GM21723 (cell line): ENCODE results near the gene WFIKKN1.
"Not testable (repeated sequence)": the region's sequence is repeated elsewhere in the genome, so short reads cannot be mapped to it uniquely, and the experiment has no call there.

Source experiments
- ATAC-seq: cut with Tn5 transposase; IDR thresholded peaks from one replicate; pipeline ENCODE4 v1.9.1; 2021; ENCODE audit warnings: mild to moderate bottlenecking, moderate library complexity; ENCODE audit not compliant: unreplicated experiment

The WFIKKN1 gene

GRCh38 chr16:595094-595528 is 35.7 kb upstream of the WFIKKN1 start:
- ATAC-seq = no peak

- no peak for ATAC-seq
These were observed 34.6 kb upstream of the WFIKKN1 start for GRCh38 chr16:595942-596735.

DNA sequence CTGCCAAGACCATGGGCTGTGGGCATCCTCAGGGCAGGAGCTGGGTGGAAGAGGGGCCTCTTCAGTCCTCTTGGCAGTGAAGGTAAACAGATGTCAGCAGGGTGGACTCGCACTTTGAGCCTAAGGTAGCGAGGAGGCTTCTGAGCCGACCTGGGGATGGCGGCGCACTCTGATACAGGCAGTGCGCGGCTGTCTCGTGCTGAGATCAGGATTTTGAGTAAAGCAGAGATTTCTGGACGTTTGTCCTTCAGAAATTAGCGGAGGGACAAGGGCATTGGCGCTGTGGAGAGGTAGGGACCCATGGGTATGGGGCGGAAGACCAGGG is 34.1 kb upstream of the WFIKKN1 start:
- ATAC-seq = no peak

- not testable (repeated sequence) for ATAC-seq
These were observed 33.1 kb upstream of the WFIKKN1 start for GRCh38 chr16:597655-598054.

GRCh38 chr16:598823-599739 is 31.7 kb upstream of the WFIKKN1 start:
- no peak for ATAC-seq

GRCh38 chr16:600781-601180 is 30.0 kb upstream of the WFIKKN1 start:
- no peak for ATAC-seq

- ATAC-seq = no peak
These were observed 26.9 kb upstream of the WFIKKN1 start for GRCh38 chr16:603933-604332.

DNA sequence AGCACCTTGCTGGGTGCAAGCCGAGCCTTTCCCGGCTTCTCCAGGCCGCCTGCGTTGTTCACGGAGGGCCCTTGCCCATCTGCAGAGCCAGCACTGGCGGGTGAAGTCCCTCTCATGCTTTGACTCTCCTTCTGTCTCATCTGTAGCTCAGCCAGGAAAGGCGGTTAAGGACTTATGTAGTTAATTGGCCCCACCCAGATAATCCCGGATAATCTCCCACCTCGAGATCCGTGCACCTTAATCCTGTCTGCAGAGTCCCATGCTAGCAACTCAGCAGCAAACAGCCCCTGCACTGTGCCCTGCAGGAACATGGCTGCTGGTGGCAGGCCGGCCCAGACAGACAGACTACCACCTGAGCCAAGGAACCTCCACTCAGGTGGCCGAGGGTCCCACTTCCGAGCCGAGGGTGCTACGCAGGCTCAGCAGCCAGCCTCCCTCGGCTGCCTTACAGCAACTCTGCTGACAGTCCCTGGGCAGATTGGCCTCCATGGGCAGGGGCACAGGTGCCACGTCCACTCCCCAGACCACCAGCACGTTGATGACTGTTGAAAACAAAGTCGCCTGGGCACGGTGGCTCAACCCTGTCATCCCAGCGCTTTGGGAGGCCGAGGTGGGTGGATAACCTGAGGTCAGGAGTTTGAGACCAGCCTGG is 24.0 kb upstream of the WFIKKN1 start:
- no peak for ATAC-seq

DNA sequence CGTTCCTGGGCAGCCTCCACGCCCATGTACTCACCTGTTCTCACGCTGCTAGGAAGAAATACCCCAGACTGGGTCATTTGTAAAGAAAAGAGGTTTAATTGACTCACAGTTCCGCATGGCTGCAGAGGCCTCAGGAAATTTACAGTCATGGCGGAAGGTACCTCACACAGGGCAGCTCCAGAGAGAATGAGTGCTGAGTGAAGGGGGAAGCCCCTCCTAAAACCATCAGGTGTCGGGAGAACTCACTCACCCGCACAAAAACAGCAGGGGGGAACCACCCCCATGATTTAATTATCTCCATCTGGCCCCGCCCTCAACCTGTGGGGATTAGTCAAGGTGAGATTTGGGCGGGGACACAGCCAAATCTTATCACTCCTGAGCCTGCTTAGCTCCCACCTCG is 22.8 kb upstream of the WFIKKN1 start:
- ATAC-seq = no peak

DNA sequence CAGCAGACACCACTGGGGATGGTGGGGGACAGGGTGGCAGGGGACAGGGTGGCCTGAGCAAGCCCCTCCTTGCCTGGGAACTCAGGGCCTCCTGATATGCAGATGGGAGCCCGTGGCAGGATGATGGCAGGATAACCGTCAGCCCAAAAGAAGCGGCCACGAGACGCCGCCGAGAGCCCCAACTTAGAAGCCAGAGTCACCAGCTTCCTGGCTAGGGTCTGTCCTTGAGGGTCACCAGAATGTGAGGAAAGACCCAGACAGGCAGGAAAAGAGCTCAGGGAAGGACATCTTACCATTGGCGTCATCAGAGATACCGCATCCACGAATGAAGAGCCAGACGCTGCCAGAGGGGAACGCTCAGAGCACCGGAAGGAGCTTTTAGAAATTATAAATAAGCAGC is 21.5 kb upstream of the WFIKKN1 start:
- ATAC-seq = no peak

DNA sequence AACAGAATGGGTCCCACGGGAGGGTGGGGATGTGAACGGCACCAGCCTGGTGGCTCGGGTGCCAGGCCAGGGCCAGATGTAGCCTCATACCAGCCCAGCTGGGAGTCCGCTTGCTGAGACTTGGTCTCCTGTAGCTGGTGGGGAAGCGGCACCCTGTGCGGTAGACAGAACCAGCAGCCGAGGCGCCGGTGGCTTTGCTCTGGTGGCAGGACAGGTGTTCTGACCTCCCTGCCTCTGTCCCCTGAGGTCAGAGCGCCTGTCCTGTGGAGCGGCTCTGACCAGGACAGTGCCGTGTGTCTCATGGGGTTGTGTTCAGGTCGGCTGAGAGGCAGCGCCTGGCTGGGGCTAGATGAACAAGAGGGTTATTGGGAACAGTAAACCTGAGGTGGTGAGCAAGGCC is 20.8 kb upstream of the WFIKKN1 start:
- no peak for ATAC-seq

- no peak for ATAC-seq
These were observed 20.0 kb upstream of the WFIKKN1 start for GRCh38 chr16:610513-611381.

GRCh38 chr16:615122-615521 is 15.7 kb upstream of the WFIKKN1 start:
- ATAC-seq = no peak

GRCh38 chr16:616733-617586 is 13.8 kb upstream of the WFIKKN1 start:
- no peak for ATAC-seq

DNA sequence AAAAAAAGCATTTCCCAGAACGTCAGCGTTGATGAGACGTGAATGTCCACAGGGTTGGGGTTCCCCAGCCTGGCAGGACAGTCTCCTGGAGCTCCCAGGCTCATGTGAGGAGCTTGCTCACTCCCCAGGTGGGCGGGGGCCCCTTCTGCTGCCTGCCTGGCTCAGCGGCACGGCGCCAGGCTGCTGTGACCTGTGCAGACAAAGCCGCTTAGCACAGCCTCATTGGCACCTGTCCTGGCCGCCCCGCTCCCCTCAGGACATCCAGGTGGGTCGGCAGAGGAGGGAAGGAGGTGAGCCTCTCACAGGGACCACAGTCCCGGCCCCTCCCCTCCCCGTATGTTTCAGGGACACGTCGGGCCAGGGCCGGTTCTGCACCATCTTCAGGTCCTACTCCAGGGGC is 12.9 kb upstream of the WFIKKN1 start:
- no peak for ATAC-seq

- no peak for ATAC-seq
These were observed 11.2 kb upstream of the WFIKKN1 start for GRCh38 chr16:619476-620100.

- no peak for ATAC-seq
These were observed 9.9 kb upstream of the WFIKKN1 start for GRCh38 chr16:620700-621525.

GRCh38 chr16:621526-622105 is 9.2 kb upstream of the WFIKKN1 start:
- no peak for ATAC-seq
